ENCODE data around the gene SIK2. TPM values are rescaled to one million over a fixed set of nuclear protein-coding genes. Genes with fewer than 3 reads are reported as not detected.

The SIK2 gene
- total RNA-seq, 3 donors from 2014 or later, result 5.9 to 8.3 (median 6.7) TPM

DNA sequence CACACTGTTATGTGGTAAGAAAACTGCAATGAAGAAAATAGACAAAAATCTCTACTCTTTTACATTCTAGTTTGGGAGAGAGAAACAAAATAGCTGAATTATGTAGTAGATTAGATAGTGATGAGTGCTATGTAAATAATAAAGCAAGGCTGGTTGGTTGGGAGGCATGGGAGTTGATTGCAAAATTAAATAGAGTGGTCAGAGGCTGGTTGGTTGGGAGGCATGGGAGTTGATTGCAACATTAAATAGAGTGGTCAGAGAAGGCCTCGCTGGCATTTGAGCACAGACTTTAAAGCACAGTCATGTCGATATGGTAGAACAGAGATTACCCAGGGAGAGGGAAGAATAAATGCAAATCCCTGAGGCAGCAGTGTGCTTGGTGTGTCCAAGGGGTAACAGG lies 22.4 kb downstream of the SIK2 start:
- DNase-seq, result no peak
- no peak overlapping the region for H3K4me3 Mint-ChIP-seq
- no peaks in the 10 kb centered on the region for H3K27me3 Mint-ChIP-seq (ENCODE audit: low read depth)
- peaks cover 10% of the 10 kb centered on the region for H3K9me3 Mint-ChIP-seq
- peaks cover 2% of the 10 kb centered on the region for H3K4me1 Mint-ChIP-seq (ENCODE audit: low read depth)
- ATAC-seq, result no peak
- peaks cover 37% of the 10 kb centered on the region for H3K36me3 Mint-ChIP-seq (ENCODE audit: insufficient read depth)

DNA sequence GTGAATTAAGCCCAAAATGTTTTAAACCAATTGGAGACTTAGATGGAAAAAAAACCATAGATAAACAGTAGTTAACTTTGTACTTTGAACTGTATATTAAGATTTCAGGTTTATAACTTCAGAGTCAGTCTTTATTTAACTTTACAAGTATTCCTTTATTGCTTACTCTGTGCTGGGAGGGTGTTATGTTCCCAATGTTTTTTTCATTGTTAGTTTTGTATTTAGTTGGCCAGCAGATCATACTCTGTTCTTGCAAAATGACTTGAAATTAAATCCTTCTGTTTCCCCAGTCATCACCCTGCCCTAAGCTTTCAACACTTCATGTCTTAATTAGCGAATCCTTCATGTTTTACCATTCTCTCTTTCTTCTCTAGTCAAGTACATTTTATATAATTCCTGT lies 25.3 kb downstream of the SIK2 start:
- H3K4me1 Mint-ChIP-seq (ENCODE audit: low read depth), result peaks cover 2% of the 10 kb centered on the region
- no peak for DNase-seq
- H3K36me3 Mint-ChIP-seq (ENCODE audit: insufficient read depth), result peaks cover 32% of the 10 kb centered on the region
- peaks cover 7% of the 10 kb centered on the region for H3K9me3 Mint-ChIP-seq
- no peak for ATAC-seq
- H3K4me3 Mint-ChIP-seq, result no peak overlapping the region
- H3K27me3 Mint-ChIP-seq (ENCODE audit: low read depth), result no peaks in the 10 kb centered on the region

GRCh38 chr11:111629499-111629898 lies 27.2 kb downstream of the SIK2 start:
- Mint-ChIP-seq H3K27me3 (ENCODE audit: low read depth) (no peaks in the 10 kb centered on the region), H3K36me3 (ENCODE audit: insufficient read depth) (peaks cover 16% of the 10 kb centered on the region), H3K4me3 (no peak overlapping the region), H3K9me3 (no peaks in the 10 kb centered on the region), H3K4me1 (ENCODE audit: low read depth) (peaks cover 14% of the 10 kb centered on the region)
- ATAC-seq, result no peak
- no peak for DNase-seq

GRCh38 chr11:111631024-111631665 lies 28.9 kb downstream of the SIK2 start:
- H3K27me3 Mint-ChIP-seq (ENCODE audit: low read depth), result no peaks in the 10 kb centered on the region
- ATAC-seq (no peak), DNase-seq (no peak)
- peaks cover 7% of the 10 kb centered on the region for H3K36me3 Mint-ChIP-seq (ENCODE audit: insufficient read depth)
- H3K4me1 Mint-ChIP-seq (ENCODE audit: low read depth), result peaks cover 23% of the 10 kb centered on the region
- no peaks in the 10 kb centered on the region for H3K9me3 Mint-ChIP-seq
- no peak overlapping the region for H3K4me3 Mint-ChIP-seq

DNA sequence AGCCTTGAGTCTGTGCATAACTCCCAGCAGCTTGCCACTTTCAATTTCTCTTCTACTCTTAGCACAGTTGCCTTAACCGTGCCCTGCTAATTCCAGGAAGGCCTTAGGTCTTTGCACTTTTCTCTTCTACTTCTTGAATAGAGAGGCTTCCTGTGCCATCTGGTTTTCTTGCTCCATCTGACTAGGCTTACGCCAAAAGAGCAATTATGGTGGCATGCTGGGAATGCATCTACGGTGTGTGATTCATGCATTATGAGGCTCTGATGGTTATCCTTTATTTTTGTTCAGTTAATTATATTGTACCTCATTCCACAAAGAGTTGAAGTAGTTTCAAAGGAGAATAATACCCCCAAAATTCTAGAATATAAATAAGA lies 29.4 kb downstream of the SIK2 start:
- Mint-ChIP-seq H3K9me3 (no peaks in the 10 kb centered on the region), H3K4me3 (no peak overlapping the region), H3K27me3 (ENCODE audit: low read depth) (no peaks in the 10 kb centered on the region), H3K36me3 (ENCODE audit: insufficient read depth) (peaks cover 7% of the 10 kb centered on the region), H3K4me1 (ENCODE audit: low read depth) (peaks cover 27% of the 10 kb centered on the region)
- no peak for ATAC-seq
- no peak for DNase-seq

- no peak for DNase-seq
- H3K9me3 Mint-ChIP-seq, result no peaks in the 10 kb centered on the region
- H3K36me3 Mint-ChIP-seq (ENCODE audit: insufficient read depth), result peaks cover 8% of the 10 kb centered on the region
- H3K27me3 Mint-ChIP-seq (ENCODE audit: low read depth), result no peaks in the 10 kb centered on the region
- H3K4me1 Mint-ChIP-seq (ENCODE audit: low read depth), result peaks cover 27% of the 10 kb centered on the region
- H3K4me3 Mint-ChIP-seq, result no peak overlapping the region
- ATAC-seq, result no peak
Observed at GRCh38 chr11:111632516-111633220, 30.4 kb downstream of the SIK2 start.

DNA sequence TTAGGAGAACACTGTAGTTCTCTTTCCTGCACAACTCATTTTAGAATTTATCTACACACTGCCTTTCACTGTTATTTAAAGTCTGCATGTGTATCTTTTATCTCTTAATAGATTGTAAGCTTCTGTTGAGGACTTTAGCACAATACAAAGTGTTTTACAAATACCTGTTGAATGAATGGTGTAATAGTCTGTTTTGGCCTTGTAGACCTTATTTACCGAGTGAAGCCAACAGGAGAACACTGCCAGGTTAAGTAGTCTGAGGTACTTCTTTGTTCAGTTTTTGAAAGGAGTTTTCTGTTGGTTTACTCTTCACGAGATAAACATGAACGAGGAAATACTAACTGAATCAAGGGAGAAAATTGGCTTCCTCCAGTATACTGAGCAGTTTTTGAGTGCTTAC lies 31.0 kb downstream of the SIK2 start:
- no peaks in the 10 kb centered on the region for H3K9me3 Mint-ChIP-seq
- ATAC-seq (no peak), DNase-seq (no peak)
- H3K4me3 Mint-ChIP-seq, result no peak overlapping the region
- H3K27me3 Mint-ChIP-seq (ENCODE audit: low read depth), result no peaks in the 10 kb centered on the region
- H3K4me1 Mint-ChIP-seq (ENCODE audit: low read depth), result peaks cover 33% of the 10 kb centered on the region
- H3K36me3 Mint-ChIP-seq (ENCODE audit: insufficient read depth), result peaks cover 14% of the 10 kb centered on the region

DNA sequence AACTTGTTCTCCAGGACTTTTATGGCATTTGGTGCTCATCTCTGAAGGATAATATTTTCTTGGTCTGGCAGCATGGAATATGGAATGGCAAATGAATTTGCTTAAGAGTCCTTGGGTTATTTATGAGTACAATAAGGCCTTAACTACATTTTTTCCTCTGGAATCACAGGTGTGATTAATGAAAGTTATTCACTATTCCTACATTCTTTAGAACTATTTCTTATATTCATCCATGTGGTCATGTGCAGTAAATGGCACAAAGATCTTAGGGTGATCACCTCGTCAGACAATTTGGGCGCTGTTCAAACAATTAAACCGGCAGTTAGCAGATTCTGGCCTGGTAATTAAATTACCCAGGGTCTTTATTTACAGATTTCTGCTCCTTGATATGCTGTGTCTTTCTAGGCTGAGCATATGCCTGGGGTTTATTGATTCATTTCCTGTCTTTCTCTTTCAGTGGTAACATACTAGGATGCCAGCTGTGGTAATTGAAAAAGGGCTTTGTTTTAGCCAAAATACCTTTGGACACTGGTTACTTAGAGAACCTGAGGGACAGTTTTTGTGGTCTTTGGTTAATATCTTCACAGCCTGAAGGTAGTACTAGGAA lies 31.6 kb downstream of the SIK2 start:
- Mint-ChIP-seq H3K27me3 (ENCODE audit: low read depth) (no peaks in the 10 kb centered on the region), H3K4me1 (ENCODE audit: low read depth) (peaks cover 35% of the 10 kb centered on the region), H3K4me3 (no peak overlapping the region), H3K36me3 (ENCODE audit: insufficient read depth) (peaks cover 14% of the 10 kb centered on the region), H3K9me3 (no peaks in the 10 kb centered on the region)
- ATAC-seq, result no peak
- DNase-seq, result no peak

- DNase-seq (no peak), ATAC-seq (no peak)
- Mint-ChIP-seq H3K4me3 (no peak overlapping the region), H3K4me1 (ENCODE audit: low read depth) (peaks cover 32% of the 10 kb centered on the region), H3K27me3 (ENCODE audit: low read depth) (no peaks in the 10 kb centered on the region), H3K36me3 (ENCODE audit: insufficient read depth) (peaks cover 19% of the 10 kb centered on the region), H3K9me3 (no peaks in the 10 kb centered on the region)
Observed at GRCh38 chr11:111634981-111635705, 32.9 kb downstream of the SIK2 start.

- Mint-ChIP-seq H3K4me3 (no peak overlapping the region), H3K27me3 (ENCODE audit: low read depth) (no peaks in the 10 kb centered on the region), H3K36me3 (ENCODE audit: insufficient read depth) (peaks cover 19% of the 10 kb centered on the region), H3K9me3 (no peaks in the 10 kb centered on the region), H3K4me1 (ENCODE audit: low read depth) (peaks cover 32% of the 10 kb centered on the region)
- DNase-seq (no peak), ATAC-seq (no peak)
Observed at GRCh38 chr11:111635706-111636045, 33.4 kb downstream of the SIK2 start.

DNA sequence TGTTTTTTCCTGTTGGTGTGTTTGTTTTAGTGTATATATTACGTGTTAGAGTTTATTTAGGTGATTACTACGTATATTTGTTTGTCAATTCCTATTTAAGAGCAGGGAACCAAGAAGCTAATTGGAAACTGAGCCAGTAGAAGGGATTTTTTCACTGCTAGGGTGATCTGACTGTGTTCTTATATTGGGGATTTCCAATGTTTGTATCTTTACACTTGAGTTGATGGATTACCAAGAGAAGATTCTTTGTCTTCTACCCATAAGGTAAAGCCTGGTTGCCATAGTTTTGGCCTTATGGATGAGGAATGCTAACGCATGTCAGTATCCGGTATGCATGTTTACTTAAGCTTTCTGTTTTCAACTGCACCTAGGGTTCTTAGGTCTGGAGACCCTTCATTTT lies 35.6 kb downstream of the SIK2 start:
- no peak for ATAC-seq

GRCh38 chr11:111639226-111639925 lies 37.1 kb downstream of the SIK2 start:
- no peaks in the 10 kb centered on the region for H3K27me3 Mint-ChIP-seq (ENCODE audit: low read depth)
- H3K9me3 Mint-ChIP-seq, result no peaks in the 10 kb centered on the region
- no peak for DNase-seq
- H3K36me3 Mint-ChIP-seq (ENCODE audit: insufficient read depth), result peaks cover 32% of the 10 kb centered on the region
- ATAC-seq, result no peak
- H3K4me3 Mint-ChIP-seq, result no peak overlapping the region
- peaks cover 21% of the 10 kb centered on the region for H3K4me1 Mint-ChIP-seq (ENCODE audit: low read depth)

More for the DNA sequence above, 35.6 kb downstream of the SIK2 start:
- H3K4me3 Mint-ChIP-seq, result no peak overlapping the region
- no peaks in the 10 kb centered on the region for H3K9me3 Mint-ChIP-seq
- no peak for DNase-seq
- peaks cover 31% of the 10 kb centered on the region for H3K36me3 Mint-ChIP-seq (ENCODE audit: insufficient read depth)
- no peaks in the 10 kb centered on the region for H3K27me3 Mint-ChIP-seq (ENCODE audit: low read depth)
- H3K4me1 Mint-ChIP-seq (ENCODE audit: low read depth), result peaks cover 32% of the 10 kb centered on the region

DNA sequence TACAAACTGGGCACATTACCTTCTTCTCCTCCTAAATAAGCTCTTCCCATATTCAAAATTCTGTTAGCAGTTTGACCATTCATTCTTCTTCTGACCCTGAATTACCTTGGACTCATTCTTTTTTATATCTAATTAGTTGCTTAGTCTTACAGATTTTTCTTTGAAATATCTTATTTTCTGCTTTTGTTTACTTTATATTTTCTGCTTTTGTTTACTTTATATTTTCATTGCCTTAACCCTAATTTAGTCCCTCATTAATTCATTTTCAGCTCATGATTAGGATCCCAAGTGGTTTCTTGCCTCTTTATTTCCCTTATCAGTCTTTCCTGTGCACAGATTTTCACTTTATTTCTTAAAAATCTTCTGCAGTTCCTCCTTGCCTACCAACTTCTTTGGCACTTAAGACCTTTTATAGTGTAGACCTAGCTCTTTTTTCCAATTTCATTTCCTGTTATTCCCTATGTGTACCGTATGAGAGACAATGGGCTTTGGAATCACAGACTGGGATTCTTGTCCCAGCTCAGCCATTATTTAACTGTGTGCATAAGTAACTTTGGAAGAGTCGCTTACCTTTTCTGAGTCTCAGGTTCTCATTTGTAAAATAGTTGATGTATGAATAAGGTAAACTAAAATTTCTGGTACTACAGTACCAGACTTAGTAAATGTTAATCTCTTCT lies 39.2 kb downstream of the SIK2 start:
- no peak for ATAC-seq
- Mint-ChIP-seq H3K36me3 (ENCODE audit: insufficient read depth) (peaks cover 32% of the 10 kb centered on the region), H3K27me3 (ENCODE audit: low read depth) (no peaks in the 10 kb centered on the region), H3K4me1 (ENCODE audit: low read depth) (peaks cover 8% of the 10 kb centered on the region), H3K4me3 (no peak overlapping the region), H3K9me3 (no peaks in the 10 kb centered on the region)
- DNase-seq, result no peak

DNA sequence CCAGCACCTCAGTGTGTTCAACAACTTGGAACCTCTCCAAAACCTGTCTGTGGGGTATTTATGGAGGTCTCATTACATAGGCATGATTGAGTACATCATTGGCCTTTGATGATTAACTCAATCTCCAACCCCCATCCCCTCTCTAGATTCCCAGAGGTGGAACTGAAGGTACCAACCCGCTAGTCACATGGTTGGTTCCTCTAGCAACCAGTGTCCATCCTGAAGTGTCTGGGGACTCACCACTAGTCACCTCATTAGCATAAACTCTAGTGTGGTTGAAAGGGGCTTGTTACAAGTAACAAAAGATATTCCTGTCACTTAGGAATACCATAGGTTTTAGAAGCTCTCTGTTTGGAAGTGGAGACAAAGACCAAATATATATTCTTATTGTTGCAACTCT lies 40.3 kb downstream of the SIK2 start:
- Mint-ChIP-seq H3K36me3 (ENCODE audit: insufficient read depth) (peaks cover 32% of the 10 kb centered on the region), H3K4me1 (ENCODE audit: low read depth) (peaks cover 8% of the 10 kb centered on the region)
- no peak for ATAC-seq

More for the DNA sequence above, 40.3 kb downstream of the SIK2 start:
- Mint-ChIP-seq H3K9me3 (no peaks in the 10 kb centered on the region), H3K4me3 (no peak overlapping the region), H3K27me3 (ENCODE audit: low read depth) (no peaks in the 10 kb centered on the region)
- no peak for DNase-seq

Data from activated T-cell treated with anti-CD3 and anti-CD28 coated beads, Interleukin-2, amount 50 U/mL, for 4 hours (primary cell).